ENCODE results near the gene IRS1.

Gene IRS1

GRCh38 chr2:226683944-226684562 is 115.6 kb downstream of the IRS1 start:
- H3K79me2 ChIP-seq (ENCODE audit: insufficient read depth, low read length): no peaks in the 10 kb centered on the region
- no peak for ATAC-seq (ENCODE audit: insufficient read depth, low read depth)
- DNase-seq: no peak
- H3K9me3 ChIP-seq (ENCODE audit: insufficient read depth, low read length, severe bottlenecking): no peaks in the 10 kb centered on the region
- H2AFZ ChIP-seq (ENCODE audit: low read depth, low read length): no peak overlapping the region
- H3K4me3 ChIP-seq (ENCODE audit: low read depth in 1 of 2, low read length in 2 of 2): no peak overlapping the region
- H3K27me3 ChIP-seq (ENCODE audit: insufficient read depth, low read length, poor library complexity): no peaks in the 10 kb centered on the region
- H3K27ac ChIP-seq (ENCODE audit: low read length): no peak overlapping the region
- H3K4me2 ChIP-seq (ENCODE audit: insufficient read depth, low read length): no peak overlapping the region
- H3K36me3 ChIP-seq (ENCODE audit: insufficient read depth, low read length): no peaks in the 10 kb centered on the region
- H4K20me1 ChIP-seq (ENCODE audit: insufficient read depth, low read length): no peaks in the 10 kb centered on the region
- TF ChIP-seq EZH2 (IDR thresholded peaks at IDR 0.05; ENCODE audit: borderline replicate concordance, low read depth, low read length, severe bottlenecking): no peak
- TF ChIP-seq, protein P1, sequence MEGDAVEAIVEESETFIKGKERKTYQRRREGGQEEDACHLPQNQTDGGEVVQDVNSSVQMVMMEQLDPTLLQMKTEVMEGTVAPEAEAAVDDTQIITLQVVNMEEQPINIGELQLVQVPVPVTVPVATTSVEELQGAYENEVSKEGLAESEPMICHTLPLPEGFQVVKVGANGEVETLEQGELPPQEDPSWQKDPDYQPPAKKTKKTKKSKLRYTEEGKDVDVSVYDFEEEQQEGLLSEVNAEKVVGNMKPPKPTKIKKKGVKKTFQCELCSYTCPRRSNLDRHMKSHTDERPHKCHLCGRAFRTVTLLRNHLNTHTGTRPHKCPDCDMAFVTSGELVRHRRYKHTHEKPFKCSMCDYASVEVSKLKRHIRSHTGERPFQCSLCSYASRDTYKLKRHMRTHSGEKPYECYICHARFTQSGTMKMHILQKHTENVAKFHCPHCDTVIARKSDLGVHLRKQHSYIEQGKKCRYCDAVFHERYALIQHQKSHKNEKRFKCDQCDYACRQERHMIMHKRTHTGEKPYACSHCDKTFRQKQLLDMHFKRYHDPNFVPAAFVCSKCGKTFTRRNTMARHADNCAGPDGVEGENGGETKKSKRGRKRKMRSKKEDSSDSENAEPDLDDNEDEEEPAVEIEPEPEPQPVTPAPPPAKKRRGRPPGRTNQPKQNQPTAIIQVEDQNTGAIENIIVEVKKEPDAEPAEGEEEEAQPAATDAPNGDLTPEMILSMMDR (IDR thresholded peaks at IDR 0.05; ENCODE audit: borderline replicate concordance, extremely low read depth, low read length, poor library complexity, severe bottlenecking): no peak
- no peak overlapping the region for H3K9ac ChIP-seq (ENCODE audit: low read depth, low read length)
- H3K4me1 ChIP-seq (ENCODE audit: insufficient read depth, low read length): peaks cover 6% of the 10 kb centered on the region; the same call in 1 of the 2 replicates

DNA sequence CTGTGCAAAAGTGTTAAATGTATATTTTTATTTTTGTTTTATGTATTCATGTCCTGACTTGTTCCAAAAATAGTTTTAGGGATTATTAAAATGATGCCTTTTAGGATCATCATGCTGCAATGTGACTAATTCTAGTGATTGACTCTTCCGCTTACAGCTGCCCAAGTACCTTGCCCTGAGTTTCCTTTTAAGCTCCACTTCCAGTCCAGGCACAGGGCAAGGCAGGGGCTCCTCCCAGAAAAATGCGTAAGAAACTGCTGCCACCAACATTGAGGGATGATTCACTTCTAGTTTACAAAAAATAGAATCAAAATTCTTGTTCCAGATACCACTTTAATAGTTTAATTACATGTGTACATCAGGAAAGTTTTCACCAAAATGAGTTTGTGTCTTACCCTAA is 116.4 kb downstream of the IRS1 start:
- Histone ChIP-seq H3K9ac (ENCODE audit: low read depth, low read length) (no peak overlapping the region), H3K4me2 (ENCODE audit: insufficient read depth, low read length) (no peak overlapping the region), H3K27me3 (ENCODE audit: insufficient read depth, low read length, poor library complexity) (no peaks in the 10 kb centered on the region), H3K36me3 (ENCODE audit: insufficient read depth, low read length) (no peaks in the 10 kb centered on the region), H3K9me3 (ENCODE audit: insufficient read depth, low read length, severe bottlenecking) (no peaks in the 10 kb centered on the region), H3K79me2 (ENCODE audit: insufficient read depth, low read length) (no peaks in the 10 kb centered on the region), H3K4me3 (ENCODE audit: low read depth in 1 of 2, low read length in 2 of 2) (no peak overlapping the region), H2AFZ (ENCODE audit: low read depth, low read length) (no peak overlapping the region), H3K27ac (ENCODE audit: low read length) (no peak overlapping the region), H4K20me1 (ENCODE audit: insufficient read depth, low read length) (no peaks in the 10 kb centered on the region), H3K4me1 (ENCODE audit: insufficient read depth, low read length) (peaks cover 6% of the 10 kb centered on the region; the same call in 1 of the 2 replicates)
- ATAC-seq (ENCODE audit: insufficient read depth, low read depth) (no peak), DNase-seq (no peak)
- TF ChIP-seq, protein P1 (IDR thresholded peaks at IDR 0.05; ENCODE audit: borderline replicate concordance, extremely low read depth, low read length, poor library complexity, severe bottlenecking): no peak
- no peak for TF ChIP-seq EZH2 (IDR thresholded peaks at IDR 0.05; ENCODE audit: borderline replicate concordance, low read depth, low read length, severe bottlenecking)
